IMR-90 (cell line): ENCODE measurements around the gene LYPD6. TPM values are rescaled to one million over a fixed set of nuclear protein-coding genes. Genes with fewer than 3 reads are reported as not detected.

ENCODE experiments used
- ATAC-seq: fragments of 200-7000 bp; cut with Tn5 transposase; 2 replicates; pipeline ENCODE4 v1.9.1; 2020; ENCODE audit warnings: low read depth, mild to moderate bottlenecking, moderate library complexity
- BruUV-seq: library from RNA; stranded (reverse); fragments of 400-500 nt; replicated peaks from 2 replicates; lab custom pipeline; 2021; lab: Mats Ljungman, UMichigan
- CTCF ChIA-PET: fragments of 300-600 bp; formaldehyde crosslinking; extraction: SDS; loops from one replicate; lab custom pipeline; 2021; ENCODE audit warnings: antibody characterized with exemption; lab: Yijun Ruan, JAX
- POLR2A ChIA-PET: fragments of 300-600 bp; sonication (Branson Sonifier 250); formaldehyde crosslinking; loops from one replicate; lab custom pipeline; 2022; ENCODE audit warnings: antibody characterized with exemption; ENCODE audit not compliant: unreplicated experiment; lab: Charles Lee
- DNase-seq: peaks from one replicate; pipeline ENCODE4 v3.0.0; 2013
- H2AFZ ChIP-seq: replicated peaks from 2 replicates; pipeline ENCODE3; 2013; ENCODE audit warnings: low read length, mild to moderate bottlenecking; ENCODE audit not compliant: poor library complexity
- H2AK5ac ChIP-seq: 2 replicates; pipeline ENCODE4 v1.6.1; 2013; ENCODE audit warnings: low read depth, low read length, inconsistent platforms
- H2AK9ac ChIP-seq: replicated peaks from 2 replicates; pipeline ENCODE3; 2013; ENCODE audit warnings: mild to moderate bottlenecking, low read depth, low read length, moderate library complexity; ENCODE audit not compliant: poor library complexity
- H2BK120ac ChIP-seq: 2 replicates; pipeline ENCODE4 v1.6.1; 2013; ENCODE audit warnings: low read depth, low read length, inconsistent platforms
- H2BK15ac ChIP-seq: 3 replicates; pipeline ENCODE4 v1.6.1; 2013; ENCODE audit warnings: low read depth, low read length, inconsistent platforms
- H2BK20ac ChIP-seq: 2 replicates; pipeline ENCODE4 v1.6.1; 2013; ENCODE audit warnings: low read depth, mild to moderate bottlenecking, inconsistent platforms, low read length, moderate library complexity
- H2BK5ac ChIP-seq: 2 replicates; pipeline ENCODE4 v1.6.1; 2013; ENCODE audit warnings: mild to moderate bottlenecking, low read depth, low read length, inconsistent platforms; ENCODE audit not compliant: poor library complexity, severe bottlenecking
- H3K14ac ChIP-seq: replicated peaks from 2 replicates; pipeline ENCODE4 v1.6.1; 2013; ENCODE audit warnings: low read depth, low read length, inconsistent platforms
- H3K18ac ChIP-seq: 2 replicates; pipeline ENCODE4 v1.6.1; 2013; ENCODE audit warnings: low read depth, low read length, control low read depth
- H3K23ac ChIP-seq: 2 replicates; pipeline ENCODE4 v1.6.1; 2013; ENCODE audit warnings: low read depth, low read length, inconsistent platforms
- H3K27ac ChIP-seq: 2 replicates; pipeline ENCODE4 v1.5.1; 2013; ENCODE audit warnings: mild to moderate bottlenecking, control low read depth, low read length; ENCODE audit not compliant: insufficient read depth
- H3K27me3 ChIP-seq: 2 replicates; pipeline ENCODE4 v1.6.1; 2013; ENCODE audit warnings: low read length; ENCODE audit not compliant: control insufficient read depth, insufficient read depth
- H3K36me3 ChIP-seq: 2 replicates; pipeline ENCODE4 v1.6.1; 2013; ENCODE audit warnings: low read length, mixed read lengths; ENCODE audit not compliant: control insufficient read depth, insufficient read depth
- H3K4ac ChIP-seq: 2 replicates; pipeline ENCODE4 v1.6.1; 2013; ENCODE audit warnings: low read depth, low read length, inconsistent platforms
- H3K4me1 ChIP-seq: 2 replicates; pipeline ENCODE4 v1.6.1; 2013; ENCODE audit warnings: low read length, mixed read lengths; ENCODE audit not compliant: control insufficient read depth, insufficient read depth
- H3K4me2 ChIP-seq: 2 replicates; pipeline ENCODE4 v1.6.1; 2013; ENCODE audit warnings: low read depth, mild to moderate bottlenecking, control low read depth, low read length, moderate library complexity
- H3K4me3 ChIP-seq: 2 replicates; pipeline ENCODE4 v1.5.1; 2013; ENCODE audit warnings: low read depth, mild to moderate bottlenecking, control low read depth, low read length, moderate library complexity; ENCODE audit not compliant: insufficient read depth
- H3K56ac ChIP-seq: 2 replicates; pipeline ENCODE4 v1.6.1; 2013; ENCODE audit warnings: low read length, inconsistent platforms; ENCODE audit not compliant: insufficient read depth; ENCODE audit errors: extremely low read depth
- H3K79me1 ChIP-seq, 2 experiments: 2 replicates each; pipeline ENCODE4 v1.6.1; 2013; ENCODE audit warnings: low read length in 2 of 2, inconsistent platforms in 1 of 2, low read depth in 1 of 2
- H3K9ac ChIP-seq: 2 replicates; pipeline ENCODE4 v1.6.1; 2013; ENCODE audit warnings: low read depth, low read length, control low read depth
- H3K9me1 ChIP-seq: 2 replicates; pipeline ENCODE4 v1.6.1; 2013; ENCODE audit warnings: low read length, inconsistent platforms; ENCODE audit not compliant: insufficient read depth
- H3K9me3 ChIP-seq: 2 replicates; pipeline ENCODE4 v1.6.1; 2013; ENCODE audit warnings: low read length; ENCODE audit not compliant: control insufficient read depth, insufficient read depth
- H4K20me1 ChIP-seq: 2 replicates; pipeline ENCODE4 v1.6.1; 2013; ENCODE audit warnings: low read length, inconsistent platforms; ENCODE audit not compliant: insufficient read depth
- H4K5ac ChIP-seq: 2 replicates; pipeline ENCODE4 v1.6.1; 2013; ENCODE audit warnings: mild to moderate bottlenecking, low read depth, low read length, control low read depth
- H4K8ac ChIP-seq, 2 experiments: 2 replicates each; pipeline ENCODE4 v1.6.1; 2013; ENCODE audit warnings: low read depth in 2 of 2, low read length in 2 of 2, control low read depth in 1 of 2, inconsistent platforms in 1 of 2
- H4K91ac ChIP-seq: 2 replicates; pipeline ENCODE4 v1.6.1; 2013; ENCODE audit warnings: low read depth, low read length, inconsistent platforms; ENCODE audit not compliant: insufficient read depth
- BHLHE40 ChIP-seq: fragments of 150-350 bp; IDR thresholded peaks from 2 replicates; pipeline ENCODE4 v1.6.1; 2016; ENCODE audit warnings: mild to moderate bottlenecking, low read depth, low read length
- CEBPB ChIP-seq: IDR thresholded peaks from 2 replicates; pipeline ENCODE4 v1.6.1; 2012; ENCODE audit warnings: low read depth, low read length, improper control_type of control experiment
- CHD1 ChIP-seq: IDR thresholded peaks from 2 replicates; pipeline ENCODE4 v1.6.1; 2012; ENCODE audit warnings: low read depth, low read length, improper control_type of control experiment
- CTCF ChIP-seq: conservative IDR thresholded peaks from 2 replicates; pipeline ENCODE4 v1.5.1; 2012; ENCODE audit warnings: mild to moderate bottlenecking, low read depth, low read length, improper control_type of control experiment
- ELK1 ChIP-seq: fragments of 150-350 bp; IDR thresholded peaks from 2 replicates; pipeline ENCODE4 v1.6.1; 2016; ENCODE audit warnings: low read depth, mild to moderate bottlenecking, low read length, moderate library complexity, borderline replicate concordance
- FOS ChIP-seq: fragments of 150-350 bp; IDR thresholded peaks from 2 replicates; pipeline ENCODE4 v1.6.1; 2016; ENCODE audit warnings: low read depth, low read length
- MAFK ChIP-seq: IDR thresholded peaks from 2 replicates; pipeline ENCODE4 v1.6.1; 2012; ENCODE audit warnings: low read depth, low read length, improper control_type of control experiment
- MAZ ChIP-seq: IDR thresholded peaks from 2 replicates; pipeline ENCODE4 v1.6.1; 2012; ENCODE audit warnings: low read depth, mild to moderate bottlenecking, low read length, improper control_type of control experiment, moderate library complexity, borderline replicate concordance
- MXI1 ChIP-seq: IDR thresholded peaks from 2 replicates; pipeline ENCODE4 v1.6.1; 2012; ENCODE audit warnings: low read depth, mild to moderate bottlenecking, low read length, moderate library complexity, borderline replicate concordance
- NFE2L2 ChIP-seq: fragments of 150-350 bp; IDR thresholded peaks from 2 replicates; pipeline ENCODE4 v1.6.1; 2016; ENCODE audit warnings: low read depth, mild to moderate bottlenecking, low read length
- POLR2A ChIP-seq: IDR thresholded peaks from 2 replicates; pipeline ENCODE4 v1.6.1; 2012; ENCODE audit warnings: mild to moderate bottlenecking, low read depth, low read length
- RAD21 ChIP-seq: IDR thresholded peaks from 2 replicates; pipeline ENCODE4 v1.6.1; 2012; ENCODE audit warnings: low read length, improper control_type of control experiment
- RCOR1 ChIP-seq: IDR thresholded peaks from 2 replicates; pipeline ENCODE4 v1.6.1; 2012; ENCODE audit warnings: mild to moderate bottlenecking, low read length, improper control_type of control experiment; ENCODE audit not compliant: insufficient replicate concordance
- RFX5 ChIP-seq: IDR thresholded peaks from 2 replicates; pipeline ENCODE4 v1.8.0; 2012; ENCODE audit warnings: low read depth, mild to moderate bottlenecking, low read length, moderate library complexity
- SMC3 ChIP-seq: fragments of 150-350 bp; IDR thresholded peaks from 2 replicates; pipeline ENCODE4 v1.6.1; 2016; ENCODE audit warnings: low read depth, mild to moderate bottlenecking, antibody characterized with exemption, low read length, moderate library complexity
- USF2 ChIP-seq: fragments of 150-350 bp; IDR thresholded peaks from 2 replicates; pipeline ENCODE4 v1.6.1; 2017; ENCODE audit warnings: mild to moderate bottlenecking, antibody characterized with exemption, low read length, low read depth
- WGBS, 2 experiments: methylation state at CpG; one replicate each; pipeline versions ENCODE4 v1.1.5 to v1.1.7; 2013; ENCODE audit warnings: missing lambda C conversion rate in 2 of 2; ENCODE audit not compliant: insufficient read length in 1 of 2; ENCODE audit errors: extremely low coverage in 2 of 2; 5-methylcytosine and 5-hydroxymethylcytosine counted together
- dilution Hi-C: fragments of 300-500 bp; cut with HindIII; formaldehyde crosslinking; loops from one replicate; pipeline ENCODE4 v1.14.3; 2018; ENCODE audit warnings: low sequenced_read_pairs; ENCODE audit not compliant: unreplicated experiment
- in situ Hi-C: fragments of 300-500 bp; cut with MboI; formaldehyde crosslinking; loops from 3 replicates; pipeline ENCODE4 v1.14.3; 2019; ENCODE audit warnings: low sequenced_read_pairs, inconsistent platforms, mixed read lengths
- intact Hi-C: fragments of 100-400 bp; cut with micrococcal nuclease; formaldehyde crosslinking; loops from 2 replicates; pipeline ENCODE4 v1.10.0; 2022
- polyA plus RNA-seq, 3 experiments: library from polyadenylated mRNA; depleted of rRNA; stranded (reverse); fragments of >200 nt; gene quantifications; 2 replicates each; pipeline ENCODE4 v1.2.3, GENCODE V29; 2012; ENCODE audit warnings: low replicate concordance in 1 of 3
- total RNA-seq: library from RNA; depleted of rRNA; stranded (reverse); fragments of >200 nt; gene quantifications from 2 replicates; pipeline ENCODE4 v1.2.3, GENCODE V29; 2012

Gene LYPD6
- total and polyA plus RNA-seq, 2 of the 4 experiments (the other 2 are of a cell fraction) = 0.87 to 0.90 TPM

- no peaks in the 10 kb centered on the region for H4K20me1 ChIP-seq
- no peak overlapping the region for H2BK120ac ChIP-seq
- H3K56ac ChIP-seq = no peak overlapping the region
- dilution Hi-C loops = no loop called here
- ChIA-PET CTCF (interaction anchor here (1.0 kb wide), 1 partner anchor 8 kb away, joined by 4 read pairs; no protein-coding TSS in a partner anchor), POLR2A (no interaction called here)
- no peak overlapping the region for H3K14ac ChIP-seq
- no peak overlapping the region for H3K9ac ChIP-seq
- BruUV-seq = no TSS peak
- no peaks in the 10 kb centered on the region for H3K27me3 ChIP-seq
- no peak overlapping the region for H2AK5ac ChIP-seq
- no peak overlapping the region for H2BK5ac ChIP-seq
- no peak overlapping the region for H3K27ac ChIP-seq
- H2BK20ac ChIP-seq = no peak overlapping the region
- H3K79me1 ChIP-seq = no peaks in the 10 kb centered on the region
- H3K4me3 ChIP-seq = no peak overlapping the region
- in situ Hi-C loops = no loop called here
- TF ChIP-seq MAFK = no peak
- no peak for TF ChIP-seq CEBPB
- TF ChIP-seq FOS = no peak
- no peak for TF ChIP-seq USF2
- TF ChIP-seq SMC3 = no peak
- no peak for TF ChIP-seq CTCF
- TF ChIP-seq MAZ = no peak
- TF ChIP-seq ELK1 = no peak
- TF ChIP-seq RFX5 = no peak
- no peak for TF ChIP-seq CHD1
- no peak for TF ChIP-seq RAD21
- TF ChIP-seq RCOR1 = no peak
- no peak for TF ChIP-seq BHLHE40
- no peak for TF ChIP-seq POLR2A
- TF ChIP-seq MXI1 = no peak
- no peak for TF ChIP-seq NFE2L2
- H2AK9ac ChIP-seq = no peak overlapping the region
- H4K8ac ChIP-seq = no peak overlapping the region
- H3K4ac ChIP-seq = no peak overlapping the region
- no peak overlapping the region for H4K5ac ChIP-seq
- H3K4me2 ChIP-seq = no peak overlapping the region
- no peak overlapping the region for H2AFZ ChIP-seq
- H3K23ac ChIP-seq = no peak overlapping the region
- intact Hi-C loops = no loop called here
- no peaks in the 10 kb centered on the region for H3K36me3 ChIP-seq
- no peaks in the 10 kb centered on the region for H3K4me1 ChIP-seq
- no CpG with 5 or more reads among the region's 4 CpGs for WGBS, 2 experiments
- no peak for DNase-seq
- no peak overlapping the region for H2BK15ac ChIP-seq
- no peaks in the 10 kb centered on the region for H3K9me3 ChIP-seq
- H3K18ac ChIP-seq = no peak overlapping the region
- no peak overlapping the region for H4K91ac ChIP-seq
- H3K9me1 ChIP-seq = no peaks in the 10 kb centered on the region
- no peak for ATAC-seq
These were observed 25.5 kb downstream of the LYPD6 start for GRCh38 chr2:149355716-149356422.
